IMR-90 (cell line): ENCODE measurements around the gene ETF1. TPM values are rescaled to one million over a fixed set of nuclear protein-coding genes. Genes with fewer than 3 reads are reported as not detected.

Experiments
- ATAC-seq: fragments of 200-7000 bp; cut with Tn5 transposase; 2 replicates; pipeline ENCODE4 v1.9.1; 2020; ENCODE audit warnings: low read depth, mild to moderate bottlenecking, moderate library complexity
- BruUV-seq: library from RNA; stranded (reverse); fragments of 400-500 nt; replicated peaks from 2 replicates; lab custom pipeline; 2021; lab: Mats Ljungman, UMichigan
- CTCF ChIA-PET: fragments of 300-600 bp; formaldehyde crosslinking; extraction: SDS; loops from one replicate; lab custom pipeline; 2021; ENCODE audit warnings: antibody characterized with exemption; lab: Yijun Ruan, JAX
- POLR2A ChIA-PET: fragments of 300-600 bp; sonication (Branson Sonifier 250); formaldehyde crosslinking; loops from one replicate; lab custom pipeline; 2022; ENCODE audit warnings: antibody characterized with exemption; ENCODE audit not compliant: unreplicated experiment; lab: Charles Lee
- DNase-seq: peaks from one replicate; pipeline ENCODE4 v3.0.0; 2013
- H2AFZ ChIP-seq: replicated peaks from 2 replicates; pipeline ENCODE3; 2013; ENCODE audit warnings: low read length, mild to moderate bottlenecking; ENCODE audit not compliant: poor library complexity
- H2AK5ac ChIP-seq: 2 replicates; pipeline ENCODE4 v1.6.1; 2013; ENCODE audit warnings: low read depth, low read length, inconsistent platforms
- H2AK9ac ChIP-seq: replicated peaks from 2 replicates; pipeline ENCODE3; 2013; ENCODE audit warnings: mild to moderate bottlenecking, low read depth, low read length, moderate library complexity; ENCODE audit not compliant: poor library complexity
- H2BK120ac ChIP-seq: 2 replicates; pipeline ENCODE4 v1.6.1; 2013; ENCODE audit warnings: low read depth, low read length, inconsistent platforms
- H2BK15ac ChIP-seq: 3 replicates; pipeline ENCODE4 v1.6.1; 2013; ENCODE audit warnings: low read depth, low read length, inconsistent platforms
- H2BK20ac ChIP-seq: 2 replicates; pipeline ENCODE4 v1.6.1; 2013; ENCODE audit warnings: low read depth, mild to moderate bottlenecking, inconsistent platforms, low read length, moderate library complexity
- H2BK5ac ChIP-seq: 2 replicates; pipeline ENCODE4 v1.6.1; 2013; ENCODE audit warnings: mild to moderate bottlenecking, low read depth, low read length, inconsistent platforms; ENCODE audit not compliant: poor library complexity, severe bottlenecking
- H3K14ac ChIP-seq: replicated peaks from 2 replicates; pipeline ENCODE4 v1.6.1; 2013; ENCODE audit warnings: low read depth, low read length, inconsistent platforms
- H3K18ac ChIP-seq: 2 replicates; pipeline ENCODE4 v1.6.1; 2013; ENCODE audit warnings: low read depth, low read length, control low read depth
- H3K23ac ChIP-seq: 2 replicates; pipeline ENCODE4 v1.6.1; 2013; ENCODE audit warnings: low read depth, low read length, inconsistent platforms
- H3K27ac ChIP-seq: 2 replicates; pipeline ENCODE4 v1.5.1; 2013; ENCODE audit warnings: mild to moderate bottlenecking, control low read depth, low read length; ENCODE audit not compliant: insufficient read depth
- H3K27me3 ChIP-seq: 2 replicates; pipeline ENCODE4 v1.6.1; 2013; ENCODE audit warnings: low read length; ENCODE audit not compliant: control insufficient read depth, insufficient read depth
- H3K36me3 ChIP-seq: 2 replicates; pipeline ENCODE4 v1.6.1; 2013; ENCODE audit warnings: low read length, mixed read lengths; ENCODE audit not compliant: control insufficient read depth, insufficient read depth
- H3K4ac ChIP-seq: 2 replicates; pipeline ENCODE4 v1.6.1; 2013; ENCODE audit warnings: low read depth, low read length, inconsistent platforms
- H3K4me1 ChIP-seq: 2 replicates; pipeline ENCODE4 v1.6.1; 2013; ENCODE audit warnings: low read length, mixed read lengths; ENCODE audit not compliant: control insufficient read depth, insufficient read depth
- H3K4me2 ChIP-seq: 2 replicates; pipeline ENCODE4 v1.6.1; 2013; ENCODE audit warnings: low read depth, mild to moderate bottlenecking, control low read depth, low read length, moderate library complexity
- H3K4me3 ChIP-seq: 2 replicates; pipeline ENCODE4 v1.5.1; 2013; ENCODE audit warnings: low read depth, mild to moderate bottlenecking, control low read depth, low read length, moderate library complexity; ENCODE audit not compliant: insufficient read depth
- H3K56ac ChIP-seq: 2 replicates; pipeline ENCODE4 v1.6.1; 2013; ENCODE audit warnings: low read length, inconsistent platforms; ENCODE audit not compliant: insufficient read depth; ENCODE audit errors: extremely low read depth
- H3K79me1 ChIP-seq, 2 experiments: 2 replicates each; pipeline ENCODE4 v1.6.1; 2013; ENCODE audit warnings: low read length in 2 of 2, inconsistent platforms in 1 of 2, low read depth in 1 of 2
- H3K9ac ChIP-seq: 2 replicates; pipeline ENCODE4 v1.6.1; 2013; ENCODE audit warnings: low read depth, low read length, control low read depth
- H3K9me1 ChIP-seq: 2 replicates; pipeline ENCODE4 v1.6.1; 2013; ENCODE audit warnings: low read length, inconsistent platforms; ENCODE audit not compliant: insufficient read depth
- H3K9me3 ChIP-seq: 2 replicates; pipeline ENCODE4 v1.6.1; 2013; ENCODE audit warnings: low read length; ENCODE audit not compliant: control insufficient read depth, insufficient read depth
- H4K20me1 ChIP-seq: 2 replicates; pipeline ENCODE4 v1.6.1; 2013; ENCODE audit warnings: low read length, inconsistent platforms; ENCODE audit not compliant: insufficient read depth
- H4K5ac ChIP-seq: 2 replicates; pipeline ENCODE4 v1.6.1; 2013; ENCODE audit warnings: mild to moderate bottlenecking, low read depth, low read length, control low read depth
- H4K8ac ChIP-seq, 2 experiments: 2 replicates each; pipeline ENCODE4 v1.6.1; 2013; ENCODE audit warnings: low read depth in 2 of 2, low read length in 2 of 2, control low read depth in 1 of 2, inconsistent platforms in 1 of 2
- H4K91ac ChIP-seq: 2 replicates; pipeline ENCODE4 v1.6.1; 2013; ENCODE audit warnings: low read depth, low read length, inconsistent platforms; ENCODE audit not compliant: insufficient read depth
- BHLHE40 ChIP-seq: fragments of 150-350 bp; IDR thresholded peaks from 2 replicates; pipeline ENCODE4 v1.6.1; 2016; ENCODE audit warnings: mild to moderate bottlenecking, low read depth, low read length
- CEBPB ChIP-seq: IDR thresholded peaks from 2 replicates; pipeline ENCODE4 v1.6.1; 2012; ENCODE audit warnings: low read depth, low read length, improper control_type of control experiment
- CHD1 ChIP-seq: IDR thresholded peaks from 2 replicates; pipeline ENCODE4 v1.6.1; 2012; ENCODE audit warnings: low read depth, low read length, improper control_type of control experiment
- FOS ChIP-seq: fragments of 150-350 bp; IDR thresholded peaks from 2 replicates; pipeline ENCODE4 v1.6.1; 2016; ENCODE audit warnings: low read depth, low read length
- MAFK ChIP-seq: IDR thresholded peaks from 2 replicates; pipeline ENCODE4 v1.6.1; 2012; ENCODE audit warnings: low read depth, low read length, improper control_type of control experiment
- MAZ ChIP-seq: IDR thresholded peaks from 2 replicates; pipeline ENCODE4 v1.6.1; 2012; ENCODE audit warnings: low read depth, mild to moderate bottlenecking, low read length, improper control_type of control experiment, moderate library complexity, borderline replicate concordance
- MXI1 ChIP-seq: IDR thresholded peaks from 2 replicates; pipeline ENCODE4 v1.6.1; 2012; ENCODE audit warnings: low read depth, mild to moderate bottlenecking, low read length, moderate library complexity, borderline replicate concordance
- NFE2L2 ChIP-seq: fragments of 150-350 bp; IDR thresholded peaks from 2 replicates; pipeline ENCODE4 v1.6.1; 2016; ENCODE audit warnings: low read depth, mild to moderate bottlenecking, low read length
- RCOR1 ChIP-seq: IDR thresholded peaks from 2 replicates; pipeline ENCODE4 v1.6.1; 2012; ENCODE audit warnings: mild to moderate bottlenecking, low read length, improper control_type of control experiment; ENCODE audit not compliant: insufficient replicate concordance
- RFX5 ChIP-seq: IDR thresholded peaks from 2 replicates; pipeline ENCODE4 v1.8.0; 2012; ENCODE audit warnings: low read depth, mild to moderate bottlenecking, low read length, moderate library complexity
- SMC3 ChIP-seq: fragments of 150-350 bp; IDR thresholded peaks from 2 replicates; pipeline ENCODE4 v1.6.1; 2016; ENCODE audit warnings: low read depth, mild to moderate bottlenecking, antibody characterized with exemption, low read length, moderate library complexity
- WGBS, 2 experiments: methylation state at CpG; one replicate each; pipeline versions ENCODE4 v1.1.5 to v1.1.7; 2013; ENCODE audit warnings: missing lambda C conversion rate in 2 of 2; ENCODE audit not compliant: insufficient read length in 1 of 2; ENCODE audit errors: extremely low coverage in 2 of 2; 5-methylcytosine and 5-hydroxymethylcytosine counted together
- dilution Hi-C: fragments of 300-500 bp; cut with HindIII; formaldehyde crosslinking; loops from one replicate; pipeline ENCODE4 v1.14.3; 2018; ENCODE audit warnings: low sequenced_read_pairs; ENCODE audit not compliant: unreplicated experiment
- in situ Hi-C: fragments of 300-500 bp; cut with MboI; formaldehyde crosslinking; loops from 3 replicates; pipeline ENCODE4 v1.14.3; 2019; ENCODE audit warnings: low sequenced_read_pairs, inconsistent platforms, mixed read lengths
- intact Hi-C: fragments of 100-400 bp; cut with micrococcal nuclease; formaldehyde crosslinking; loops from 2 replicates; pipeline ENCODE4 v1.10.0; 2022
- polyA plus RNA-seq, 3 experiments: library from polyadenylated mRNA; depleted of rRNA; stranded (reverse); fragments of >200 nt; gene quantifications; 2 replicates each; pipeline ENCODE4 v1.2.3, GENCODE V29; 2012; ENCODE audit warnings: low replicate concordance in 1 of 3
- total RNA-seq: library from RNA; depleted of rRNA; stranded (reverse); fragments of >200 nt; gene quantifications from 2 replicates; pipeline ENCODE4 v1.2.3, GENCODE V29; 2012
- TF ChIP-seq, protein P1 (sequence below): conservative IDR thresholded peaks from 2 replicates; pipeline ENCODE4 v1.5.1; 2012; ENCODE audit warnings: mild to moderate bottlenecking, low read depth, low read length, improper control_type of control experiment
- TF ChIP-seq, protein P2 (sequence below): fragments of 150-350 bp; IDR thresholded peaks from 2 replicates; pipeline ENCODE4 v1.6.1; 2017; ENCODE audit warnings: mild to moderate bottlenecking, antibody characterized with exemption, low read length, low read depth

Gene ETF1
- total and polyA plus RNA-seq, 2 of the 4 experiments (the other 2 are of a cell fraction) = 53.2 to 126 TPM

DNA sequence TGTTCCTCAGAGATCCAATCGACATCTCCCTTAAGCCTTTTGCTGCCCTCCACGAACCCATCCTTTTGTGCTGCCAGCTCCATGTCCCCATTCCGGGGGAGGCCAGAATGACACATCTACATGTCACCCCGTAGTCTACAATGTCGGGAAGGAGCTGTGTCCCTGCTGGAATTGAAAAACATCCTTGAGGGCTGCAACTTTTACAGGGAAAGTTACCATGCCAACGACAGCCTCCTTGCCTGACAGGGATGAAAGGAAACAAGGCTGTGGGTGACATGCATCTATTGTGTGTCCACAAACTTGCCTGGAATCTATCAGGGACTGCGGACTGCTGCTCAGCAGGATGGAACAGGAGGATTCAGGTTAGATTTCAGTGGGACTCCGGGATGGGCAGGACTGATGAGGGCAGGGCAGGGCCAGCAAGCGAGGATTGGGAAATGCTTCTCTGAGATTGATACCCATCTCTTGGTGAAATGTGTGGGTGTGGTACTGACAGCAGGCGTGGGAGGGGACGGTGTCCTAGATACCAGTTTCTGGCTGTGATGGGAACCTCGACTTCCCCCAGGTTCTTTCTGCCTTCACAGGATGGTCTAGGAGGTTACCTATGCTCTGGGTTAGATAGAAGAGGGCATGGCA, 52.3 kb downstream of the ETF1 start:
- Histone ChIP-seq H3K14ac (no peak overlapping the region), H3K27me3 (peaks cover 11% of the 10 kb centered on the region; the same call in 1 of the 2 replicates), H3K9me1 (peaks cover 9% of the 10 kb centered on the region; the same call in 1 of the 2 replicates), H2BK120ac (no peak overlapping the region), H3K56ac (no peak overlapping the region), H2AK9ac (peak overlapping the region; percentile 17), H3K79me1 (no peaks in the 10 kb centered on the region), H3K4ac (peak overlapping the region; percentile 7; the same call in 1 of the 2 replicates), H3K36me3 (no peaks in the 10 kb centered on the region), H4K5ac (no peak overlapping the region), H2AFZ (peak overlapping the region; percentile 68), H4K91ac (no peak overlapping the region), H3K18ac (no peak overlapping the region), H3K27ac (no peak overlapping the region), H4K8ac (no peak overlapping the region), H2AK5ac (peak overlapping the region; percentile 86), H2BK5ac (no peak overlapping the region), H3K4me1 (peaks cover 20% of the 10 kb centered on the region), H3K4me2 (no peak overlapping the region), H3K4me3 (no peak overlapping the region), H2BK20ac (no peak overlapping the region), H2BK15ac (no peak overlapping the region), H3K23ac (peak overlapping the region; percentile 69; the same call in 1 of the 2 replicates), H3K9ac (no peak overlapping the region), H3K9me3 (no peaks in the 10 kb centered on the region), H4K20me1 (no peaks in the 10 kb centered on the region; the same call in 1 of the 2 replicates)
- POLR2A ChIA-PET = no interaction called here
- TF ChIP-seq, protein P1, sequence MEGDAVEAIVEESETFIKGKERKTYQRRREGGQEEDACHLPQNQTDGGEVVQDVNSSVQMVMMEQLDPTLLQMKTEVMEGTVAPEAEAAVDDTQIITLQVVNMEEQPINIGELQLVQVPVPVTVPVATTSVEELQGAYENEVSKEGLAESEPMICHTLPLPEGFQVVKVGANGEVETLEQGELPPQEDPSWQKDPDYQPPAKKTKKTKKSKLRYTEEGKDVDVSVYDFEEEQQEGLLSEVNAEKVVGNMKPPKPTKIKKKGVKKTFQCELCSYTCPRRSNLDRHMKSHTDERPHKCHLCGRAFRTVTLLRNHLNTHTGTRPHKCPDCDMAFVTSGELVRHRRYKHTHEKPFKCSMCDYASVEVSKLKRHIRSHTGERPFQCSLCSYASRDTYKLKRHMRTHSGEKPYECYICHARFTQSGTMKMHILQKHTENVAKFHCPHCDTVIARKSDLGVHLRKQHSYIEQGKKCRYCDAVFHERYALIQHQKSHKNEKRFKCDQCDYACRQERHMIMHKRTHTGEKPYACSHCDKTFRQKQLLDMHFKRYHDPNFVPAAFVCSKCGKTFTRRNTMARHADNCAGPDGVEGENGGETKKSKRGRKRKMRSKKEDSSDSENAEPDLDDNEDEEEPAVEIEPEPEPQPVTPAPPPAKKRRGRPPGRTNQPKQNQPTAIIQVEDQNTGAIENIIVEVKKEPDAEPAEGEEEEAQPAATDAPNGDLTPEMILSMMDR = no peak
- TF ChIP-seq MXI1 (no peak), BHLHE40 (no peak), FOS (no peak), MAFK (no peak), RFX5 (no peak), SMC3 (no peak), MAZ (no peak), NFE2L2 (no peak), CEBPB (no peak), RCOR1 (no peak), CHD1 (no peak)
- TF ChIP-seq, protein P2, sequence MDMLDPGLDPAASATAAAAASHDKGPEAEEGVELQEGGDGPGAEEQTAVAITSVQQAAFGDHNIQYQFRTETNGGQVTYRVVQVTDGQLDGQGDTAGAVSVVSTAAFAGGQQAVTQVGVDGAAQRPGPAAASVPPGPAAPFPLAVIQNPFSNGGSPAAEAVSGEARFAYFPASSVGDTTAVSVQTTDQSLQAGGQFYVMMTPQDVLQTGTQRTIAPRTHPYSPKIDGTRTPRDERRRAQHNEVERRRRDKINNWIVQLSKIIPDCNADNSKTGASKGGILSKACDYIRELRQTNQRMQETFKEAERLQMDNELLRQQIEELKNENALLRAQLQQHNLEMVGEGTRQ = no peak
- BruUV-seq = no TSS peak
- intact Hi-C loops (no loop called here), in situ Hi-C loops (no loop called here), dilution Hi-C loops (no loop called here)
- ATAC-seq = no peak
- CTCF ChIA-PET = no interaction called here
- DNase-seq = no peak
- 76% methylated on average over 6 of the region's 12 CpGs; no CpG with 5 or more reads in 1 of the 2 experiments for WGBS, 2 experiments
